Ascending aorta (tissue), 2 donors: ENCODE data around the gene R3HCC1L. TPM values are rescaled to one million over a fixed set of nuclear protein-coding genes. Genes with fewer than 3 reads are reported as not detected.

Experiments used
- DNase-seq, 2 donors: peaks; one replicate each; pipeline ENCODE4 v3.0.0-alpha.2; 2019; ENCODE audit warnings: low spot score in 2 of 2
- H3K27ac ChIP-seq, 2 donors: fragments of 200-600 bp; sonication (generic); one replicate each; pipeline ENCODE4 v1.5.1; 2016 to 2017; ENCODE audit warnings: mild to moderate bottlenecking in 1 of 2
- H3K27me3 ChIP-seq: fragments of 200-600 bp; sonication (generic); one replicate; pipeline ENCODE4 v1.5.1; 2017
- H3K36me3 ChIP-seq, 2 donors: fragments of 200-600 bp; sonication (generic); one replicate each; pipeline ENCODE4 v1.5.1; 2016
- H3K4me1 ChIP-seq, 2 donors: fragments of 200-600 bp; sonication (generic); one replicate each; pipeline ENCODE4 v1.5.1; 2016 to 2017; ENCODE audit warnings: mild to moderate bottlenecking in 1 of 2
- H3K4me3 ChIP-seq, 2 donors: fragments of 200-600 bp; sonication (generic); one replicate each; pipeline ENCODE4 v1.5.1; 2016 to 2017; ENCODE audit warnings: mild to moderate bottlenecking in 1 of 2
- H3K9me3 ChIP-seq, 2 donors: fragments of 200-600 bp; sonication (generic); one replicate each; pipeline ENCODE4 v1.5.1; 2016
- intact Hi-C: fragments of 100-400 bp; cut with DNase I; formaldehyde crosslinking; loops from one replicate; pipeline ENCODE4 v1.15.1; 2023
- total RNA-seq: library from RNA; depleted of rRNA; stranded (reverse); fragments of >200 nt; gene quantifications from one replicate; pipeline ENCODE4 v1.1.0, GENCODE V29; 2016
- TF ChIP-seq, protein P1 (sequence below), 3 experiments: fragments of 200-600 bp in 2 of 3; fragments of 450-650 bp in 1 of 3; sonication (generic) in 2 of 3; IDR thresholded peaks; one replicate each; pipeline ENCODE4 v1.5.1; 2016 to 2019; ENCODE audit warnings: antibody characterized with exemption in 3 of 3, mild to moderate bottlenecking in 1 of 3, moderate library complexity in 1 of 3

The R3HCC1L gene
- total RNA-seq, 1 donor from 2014 or later = 3.1 TPM

GRCh38 chr10:98285416-98285815, 151.0 kb downstream of the R3HCC1L start:
- H3K27me3 ChIP-seq = no peaks in the 10 kb centered on the region
- no peaks in the 10 kb centered on the region for H3K4me1 ChIP-seq
- H3K36me3 ChIP-seq = no peaks in the 10 kb centered on the region
- no peak for DNase-seq
- intact Hi-C loops = no loop called here
- TF ChIP-seq, protein P1, sequence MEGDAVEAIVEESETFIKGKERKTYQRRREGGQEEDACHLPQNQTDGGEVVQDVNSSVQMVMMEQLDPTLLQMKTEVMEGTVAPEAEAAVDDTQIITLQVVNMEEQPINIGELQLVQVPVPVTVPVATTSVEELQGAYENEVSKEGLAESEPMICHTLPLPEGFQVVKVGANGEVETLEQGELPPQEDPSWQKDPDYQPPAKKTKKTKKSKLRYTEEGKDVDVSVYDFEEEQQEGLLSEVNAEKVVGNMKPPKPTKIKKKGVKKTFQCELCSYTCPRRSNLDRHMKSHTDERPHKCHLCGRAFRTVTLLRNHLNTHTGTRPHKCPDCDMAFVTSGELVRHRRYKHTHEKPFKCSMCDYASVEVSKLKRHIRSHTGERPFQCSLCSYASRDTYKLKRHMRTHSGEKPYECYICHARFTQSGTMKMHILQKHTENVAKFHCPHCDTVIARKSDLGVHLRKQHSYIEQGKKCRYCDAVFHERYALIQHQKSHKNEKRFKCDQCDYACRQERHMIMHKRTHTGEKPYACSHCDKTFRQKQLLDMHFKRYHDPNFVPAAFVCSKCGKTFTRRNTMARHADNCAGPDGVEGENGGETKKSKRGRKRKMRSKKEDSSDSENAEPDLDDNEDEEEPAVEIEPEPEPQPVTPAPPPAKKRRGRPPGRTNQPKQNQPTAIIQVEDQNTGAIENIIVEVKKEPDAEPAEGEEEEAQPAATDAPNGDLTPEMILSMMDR (IDR thresholded peaks at IDR 0.05) = no peak
- no peak overlapping the region for H3K4me3 ChIP-seq
- peaks cover 0 to 6% of the 10 kb centered on the region in 2 donors for H3K9me3 ChIP-seq
- H3K27ac ChIP-seq = peak overlapping the region in 1 of 2 donors; percentile 23

GRCh38 chr10:98286419-98286818, 152.0 kb downstream of the R3HCC1L start:
- intact Hi-C loops = no loop called here
- TF ChIP-seq, protein P1 (IDR thresholded peaks at IDR 0.05) = no peak
- DNase-seq = no peak
- H3K27ac ChIP-seq = no peak overlapping the region
- H3K27me3 ChIP-seq = no peaks in the 10 kb centered on the region
- peaks cover 0 to 1% of the 10 kb centered on the region in 2 donors for H3K9me3 ChIP-seq
- no peak overlapping the region for H3K4me3 ChIP-seq
- H3K4me1 ChIP-seq = no peaks in the 10 kb centered on the region
- no peaks in the 10 kb centered on the region for H3K36me3 ChIP-seq

- Histone ChIP-seq H3K4me1 (no peaks in the 10 kb centered on the region), H3K9me3 (no peaks in the 10 kb centered on the region), H3K4me3 (no peak overlapping the region), H3K27ac (no peak overlapping the region), H3K27me3 (no peaks in the 10 kb centered on the region), H3K36me3 (no peaks in the 10 kb centered on the region)
- TF ChIP-seq, protein P1 (IDR thresholded peaks at IDR 0.05) = no peak
- no peak for DNase-seq
- intact Hi-C loops = no loop called here
Measured at GRCh38 chr10:98287321-98287720, 152.9 kb downstream of the R3HCC1L start.

DNA sequence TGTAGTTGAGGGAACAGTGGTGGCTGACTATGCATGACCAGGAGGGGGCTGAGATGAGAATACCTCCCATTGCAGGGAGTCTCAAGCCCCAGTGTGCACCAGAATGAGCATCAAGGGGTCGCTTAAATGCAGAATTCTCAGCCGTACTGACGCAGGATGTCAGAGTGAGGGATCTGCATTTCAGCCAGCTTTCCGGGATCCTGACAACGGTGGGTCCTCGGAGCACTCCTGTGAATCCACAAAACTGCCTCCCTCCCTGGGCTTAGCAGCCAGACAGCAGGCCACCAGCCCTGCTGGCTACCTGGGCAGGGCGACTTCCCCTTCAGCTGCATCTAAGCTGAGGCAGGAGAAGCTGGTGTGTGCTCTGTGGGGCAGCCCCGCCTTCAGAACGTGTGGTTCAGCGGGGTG, 155.3 kb downstream of the R3HCC1L start:
- Histone ChIP-seq H3K36me3 (no peaks in the 10 kb centered on the region), H3K4me3 (no peak overlapping the region), H3K4me1 (no peaks in the 10 kb centered on the region), H3K9me3 (no peaks in the 10 kb centered on the region), H3K27me3 (no peaks in the 10 kb centered on the region), H3K27ac (no peak overlapping the region)
- TF ChIP-seq, protein P1 (IDR thresholded peaks at IDR 0.05) = no peak
- no peak for DNase-seq
- intact Hi-C loops = no loop called here

DNA sequence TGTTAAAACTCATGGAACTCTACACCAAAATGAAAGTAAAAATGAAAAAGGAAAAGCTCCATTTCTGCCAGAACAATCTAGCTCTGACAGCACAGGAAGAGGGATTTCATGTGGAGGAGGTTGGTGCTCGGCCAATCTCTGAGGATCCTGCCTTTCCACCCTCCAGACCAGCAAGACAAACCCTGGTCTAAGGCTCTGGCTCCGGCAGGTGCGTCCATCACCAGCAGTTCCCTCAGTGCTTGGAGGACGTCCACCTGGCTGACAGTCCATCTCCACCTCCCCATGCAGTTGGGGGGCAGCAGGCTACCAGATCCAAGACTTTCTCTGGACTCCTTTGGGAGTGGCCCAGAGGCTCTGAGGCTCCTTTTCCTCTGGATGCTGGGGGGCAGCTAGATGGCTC, 158.5 kb downstream of the R3HCC1L start:
- peak in 1 of 2 donors; percentile 40 for DNase-seq
- Histone ChIP-seq H3K36me3 (no peaks in the 10 kb centered on the region), H3K27me3 (no peaks in the 10 kb centered on the region), H3K9me3 (no peaks in the 10 kb centered on the region), H3K4me3 (no peak overlapping the region), H3K4me1 (peaks cover 0 to 4% of the 10 kb centered on the region in 2 donors), H3K27ac (no peak overlapping the region)
- TF ChIP-seq, protein P1 (IDR thresholded peaks at IDR 0.05) = no peak
- intact Hi-C loops = no loop called here
